DMS 273 treated with DMSO at 0.1 percent for 48 hours (cell line): Measurements from ENCODE around the gene ACAP3.

ENCODE experiments used
- DNase-seq: peaks from one replicate; lab custom pipeline; 2025; lab: John Stamatoyannopoulos, UW

Gene ACAP3

DNA sequence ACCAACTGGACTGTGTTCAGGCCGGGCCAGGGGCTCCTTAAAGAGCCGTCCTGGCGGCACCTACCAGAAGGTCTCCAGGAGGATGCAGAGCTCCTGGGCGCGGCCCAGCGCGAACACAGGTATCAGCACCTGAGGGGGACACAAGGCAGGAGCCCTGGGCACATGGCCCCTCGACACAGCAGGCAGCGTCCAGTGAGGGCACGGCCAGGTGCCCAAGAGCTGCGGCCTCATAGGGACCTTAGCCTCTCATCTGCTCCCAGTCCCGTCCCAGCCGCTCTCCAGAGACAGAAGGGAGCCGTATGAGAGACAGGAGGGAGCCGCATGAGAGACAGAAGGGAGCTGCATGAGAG, 6.5 kb upstream of the ACAP3 start:
- no peak for DNase-seq

GRCh38 chr1:1313500-1314236, 5.9 kb upstream of the ACAP3 start:
- no peak for DNase-seq

DNA sequence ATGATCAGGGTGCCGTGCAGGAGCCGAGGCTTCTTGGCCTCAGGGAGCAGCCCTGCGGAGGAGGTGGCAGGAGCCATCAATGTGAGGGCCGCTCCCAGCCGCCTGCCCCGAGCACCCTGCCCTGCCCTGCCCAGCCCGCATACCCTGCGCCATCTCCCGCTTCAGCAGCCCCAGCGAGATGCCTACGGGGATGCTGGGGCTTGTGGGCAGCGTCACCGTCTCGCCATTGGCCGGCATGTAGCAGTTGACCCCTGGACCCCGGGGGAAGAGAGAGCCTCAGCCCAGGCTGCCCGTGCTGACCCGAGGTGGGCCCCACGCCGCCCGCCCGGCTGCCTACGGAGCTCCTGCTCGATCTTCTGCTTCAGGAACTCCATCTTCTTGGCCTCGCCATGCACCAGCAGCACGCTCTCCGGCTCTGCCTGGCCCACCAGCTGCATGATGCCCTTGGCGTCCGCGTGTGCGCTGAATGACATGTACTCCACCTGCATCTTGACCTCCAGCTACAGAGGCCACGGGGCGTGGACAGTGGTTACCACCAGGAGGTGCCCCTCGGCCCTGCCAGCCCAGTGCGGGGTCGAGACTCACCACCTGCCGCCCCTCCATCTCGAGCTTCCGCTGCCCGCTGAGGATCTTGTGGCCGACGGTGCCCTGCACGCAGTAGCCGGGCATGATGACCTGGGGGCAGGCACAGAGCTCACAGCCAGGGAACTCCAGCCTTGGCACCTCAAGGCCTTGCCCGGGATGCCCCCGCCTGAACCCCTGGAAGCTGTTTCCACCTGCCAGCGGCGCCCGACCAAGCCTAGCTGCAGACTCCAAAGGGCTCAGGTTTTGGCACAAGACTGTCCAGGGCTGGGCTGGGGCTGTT, 5.0 kb upstream of the ACAP3 start:
- DNase-seq: no peak

DNA sequence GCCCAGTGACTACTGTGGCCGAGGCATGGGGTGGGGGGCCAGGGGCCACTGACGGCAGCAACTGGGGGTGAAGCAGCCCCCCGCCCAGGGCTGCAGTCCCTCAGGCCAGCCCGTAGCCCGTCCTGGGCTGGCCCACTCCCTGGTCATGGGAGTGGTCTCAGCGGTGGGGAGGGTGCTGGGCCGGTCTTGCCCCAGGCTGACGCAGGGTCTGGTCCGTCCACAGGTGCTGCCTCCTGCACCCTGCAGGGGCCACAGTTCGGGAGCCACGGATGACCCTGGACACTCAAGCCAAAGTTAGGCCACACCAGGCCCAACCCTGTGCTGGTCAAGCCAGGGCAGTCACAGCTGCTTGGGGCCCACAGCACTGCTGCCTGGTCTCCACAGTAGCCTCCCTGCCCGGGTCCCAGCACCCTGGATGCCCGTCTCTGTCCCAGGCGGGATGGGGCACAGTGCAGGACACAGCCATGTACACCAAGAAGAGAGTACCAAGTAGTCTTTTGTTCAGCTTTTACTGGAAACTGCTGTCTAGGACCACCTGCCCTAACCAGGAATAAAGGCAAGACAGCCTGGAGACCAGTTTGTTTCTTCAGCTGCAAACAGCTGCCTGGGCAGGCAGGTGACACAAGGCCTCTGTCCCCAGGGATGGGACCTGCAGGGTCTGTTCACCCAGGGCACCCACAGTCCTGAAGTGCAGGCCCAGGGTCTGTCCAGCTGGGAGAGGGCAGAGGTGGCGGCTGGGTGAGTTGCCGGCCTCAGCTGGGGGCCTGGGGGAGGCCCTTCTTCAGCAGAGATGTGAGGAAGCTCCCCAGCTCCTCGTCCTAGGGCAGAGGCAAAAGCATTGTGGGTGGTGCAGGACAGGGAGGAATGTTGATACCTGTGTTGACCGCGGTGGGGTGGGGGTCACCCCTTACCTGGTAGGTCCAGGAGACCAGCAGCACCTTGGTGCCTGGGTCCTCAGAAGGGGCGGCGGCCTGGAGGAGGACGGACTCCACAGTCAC, 3.7 kb upstream of the ACAP3 start:
- no peak for DNase-seq

DNA sequence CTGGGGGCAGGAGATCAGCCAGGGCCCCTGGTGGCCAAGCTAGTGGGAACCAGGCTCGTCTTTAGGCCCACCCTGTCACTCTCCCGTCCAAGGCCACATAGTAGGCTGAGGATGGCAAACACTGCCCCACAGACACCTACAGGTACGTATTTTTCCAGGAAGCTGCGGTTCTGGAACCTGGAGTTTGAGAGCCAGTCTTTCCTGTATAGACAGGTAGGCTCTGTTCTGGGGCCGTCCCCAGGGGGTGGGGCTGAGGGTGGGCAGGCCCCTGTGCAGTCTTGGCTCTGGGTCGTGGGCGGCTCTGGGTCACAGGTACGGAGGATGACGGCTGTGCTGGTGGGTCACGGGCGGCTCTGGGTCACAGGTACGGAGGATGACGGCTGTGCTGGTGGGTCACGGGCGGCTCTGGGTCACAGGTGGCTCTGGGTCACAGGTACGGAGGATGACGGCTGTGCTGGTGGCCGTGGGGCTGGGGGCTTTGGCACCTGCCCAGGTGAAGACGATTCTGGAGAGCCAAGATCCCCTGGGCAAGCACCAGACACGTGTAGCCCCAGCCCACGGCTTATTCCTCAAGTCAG, 2.8 kb upstream of the ACAP3 start:
- no peak for DNase-seq

DNA sequence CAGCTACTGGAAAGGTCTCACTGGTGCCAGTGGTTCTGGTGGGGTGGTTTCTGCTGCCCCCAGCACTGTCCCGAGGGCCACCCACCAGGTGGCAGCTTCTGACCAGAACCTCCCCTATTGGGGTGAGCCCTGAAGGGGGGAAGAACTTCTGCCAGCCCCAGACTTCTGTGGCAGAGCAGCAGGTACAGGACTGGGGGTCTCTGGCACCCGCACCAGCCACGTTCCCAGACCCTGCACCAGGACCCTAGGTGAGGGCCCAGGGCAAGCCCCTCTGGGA, 2.3 kb upstream of the ACAP3 start:
- DNase-seq: no peak

GRCh38 chr1:1309251-1310108, 1.8 kb upstream of the ACAP3 start:
- no peak for DNase-seq

DNA sequence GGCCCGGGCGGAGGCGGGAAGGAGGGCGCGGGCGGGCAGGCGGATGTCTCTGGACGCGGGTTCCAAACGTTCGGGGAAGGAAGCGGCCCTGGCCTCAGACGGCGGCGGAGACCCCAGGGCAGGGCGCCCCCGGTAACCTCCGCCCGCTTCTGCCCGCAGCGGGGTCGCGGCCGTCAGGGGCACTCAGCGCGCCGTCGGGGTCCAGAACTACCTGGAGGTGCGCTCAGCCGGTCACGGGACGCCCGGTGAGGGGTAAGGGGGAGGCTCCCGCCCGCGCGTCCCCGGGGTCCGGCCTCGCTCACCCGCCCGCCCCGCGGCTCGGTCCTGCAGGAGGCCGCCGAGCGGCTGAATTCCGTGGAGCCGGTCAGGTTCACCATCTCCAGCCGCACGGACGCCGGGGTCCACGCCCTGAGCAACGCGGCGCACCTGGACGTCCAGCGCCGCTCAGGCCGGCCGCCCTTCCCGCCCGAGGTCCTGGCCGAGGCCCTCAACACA, 1.1 kb upstream of the ACAP3 start:
- DNase-seq: no peak

GRCh38 chr1:1307261-1307922, 338 bp downstream of the ACAP3 start:
- no peak for DNase-seq

DNA sequence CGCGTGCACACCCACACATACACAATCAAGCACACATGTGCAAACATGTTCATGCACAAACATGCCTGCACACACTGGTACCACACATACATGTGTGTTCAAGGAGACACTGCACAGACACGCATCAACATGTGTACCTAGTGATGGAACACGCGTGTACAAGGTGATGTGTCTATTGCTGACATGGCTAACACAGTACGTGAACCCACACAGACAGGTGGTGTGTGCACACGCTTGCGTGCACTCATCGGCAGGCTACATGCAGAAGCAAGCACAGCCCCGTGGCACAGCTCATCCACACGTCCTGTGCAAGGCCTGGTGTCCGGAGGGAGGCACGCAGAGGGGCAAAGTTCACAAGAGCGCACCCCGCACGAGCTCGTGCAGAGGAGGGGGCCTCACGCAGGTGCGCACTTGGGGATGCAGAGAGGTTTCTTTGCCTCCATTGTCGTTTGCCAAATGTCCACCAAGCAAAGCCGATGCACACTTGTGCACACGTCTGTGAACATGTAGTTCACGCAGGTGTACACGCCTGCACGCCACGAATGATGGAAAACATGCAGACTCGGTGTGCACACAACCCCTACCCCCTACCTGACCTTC, 969 bp downstream of the ACAP3 start:
- no peak for DNase-seq

GRCh38 chr1:1306070-1306660, 1.6 kb downstream of the ACAP3 start:
- peak; percentile 34 for DNase-seq

DNA sequence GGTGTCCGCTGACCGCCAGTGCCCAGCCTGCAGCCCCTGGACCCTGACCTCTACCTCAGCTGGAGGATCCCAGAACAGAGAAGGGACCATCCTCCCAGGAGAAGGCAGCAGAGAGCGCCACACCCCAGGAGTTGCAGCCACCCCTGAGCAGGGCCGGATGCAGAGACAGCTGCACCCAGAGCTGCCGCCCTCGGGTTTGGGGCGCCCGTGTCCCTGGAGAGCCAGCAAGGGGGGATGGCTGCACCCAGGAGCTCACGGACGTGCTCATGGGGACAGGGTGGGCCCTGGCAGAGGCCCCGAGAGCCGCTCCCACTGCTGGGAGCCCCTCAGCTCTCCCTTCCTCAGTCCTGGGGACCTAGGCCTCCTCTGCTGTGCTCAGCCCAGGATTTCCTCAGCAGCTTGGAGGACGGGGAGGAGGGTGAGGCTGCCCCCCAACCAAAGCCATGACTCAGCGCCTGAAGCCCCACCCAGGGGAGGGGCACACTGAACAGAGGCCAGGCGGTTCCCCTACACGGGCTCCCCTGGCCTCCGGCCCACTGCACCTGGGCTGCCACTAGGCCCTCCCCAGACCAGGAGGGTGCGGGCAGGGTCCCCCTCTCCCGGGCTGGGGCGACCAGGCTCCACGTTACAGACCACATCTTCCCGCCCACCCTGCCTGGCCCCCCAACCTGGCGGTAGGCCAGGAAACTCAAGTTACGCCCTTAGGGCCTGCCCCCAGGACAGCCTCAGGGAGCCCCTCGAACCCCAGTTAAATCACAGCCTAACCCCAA, 2.2 kb downstream of the ACAP3 start:
- DNase-seq: peak; percentile 53

GRCh38 chr1:1304331-1305299, 3.1 kb downstream of the ACAP3 start:
- peak; percentile 84 for DNase-seq

DNA sequence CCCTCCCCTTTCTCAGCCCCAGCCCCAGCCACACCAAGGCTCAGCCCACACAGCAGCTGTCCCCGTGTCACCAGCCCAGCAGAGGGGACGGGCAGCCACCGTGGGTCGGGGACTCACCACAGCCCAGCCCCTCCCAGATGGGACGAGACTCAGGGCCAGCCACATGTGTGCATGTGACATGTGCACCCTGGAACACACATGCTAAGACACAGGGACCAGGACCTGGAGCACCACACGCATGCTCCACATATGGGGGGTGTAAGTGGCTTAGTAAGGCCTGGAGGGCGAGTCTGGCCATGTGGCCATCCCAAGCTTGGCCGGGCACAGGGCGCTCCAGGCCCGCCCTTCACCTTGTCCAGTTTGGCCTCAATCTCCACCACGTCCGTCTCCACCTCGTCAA, 4.0 kb downstream of the ACAP3 start:
- DNase-seq: no peak

- no peak for DNase-seq
These were observed 4.7 kb downstream of the ACAP3 start for GRCh38 chr1:1302951-1303509.

DNA sequence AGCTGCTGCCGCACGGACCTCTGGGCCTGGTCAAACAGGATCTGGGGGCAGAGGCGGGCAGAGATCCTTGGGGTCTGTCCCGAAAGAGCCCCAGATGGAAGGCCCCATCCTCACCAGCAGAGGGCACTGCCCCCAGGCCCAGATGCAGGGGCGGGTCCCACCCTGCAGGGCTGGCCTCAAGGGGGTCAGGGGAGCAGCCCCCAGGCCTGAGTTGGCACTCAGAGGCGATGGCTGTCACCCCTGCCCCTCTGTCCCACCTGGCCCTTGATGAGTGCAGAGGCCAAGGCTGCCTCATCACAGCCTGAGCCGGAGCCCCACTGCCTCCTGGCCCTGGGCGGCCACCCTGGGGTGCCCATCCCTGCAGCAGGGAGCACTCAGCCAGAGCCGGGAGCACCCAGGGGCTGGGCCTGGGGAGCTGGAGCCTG, 5.7 kb downstream of the ACAP3 start:
- no peak for DNase-seq

- DNase-seq: no peak
These were observed 7.4 kb downstream of the ACAP3 start for GRCh38 chr1:1300352-1300739.
